K562 (cell line): ENCODE data around the gene SZT2. TPM values are rescaled to one million over a fixed set of nuclear protein-coding genes. Genes with fewer than 3 reads are reported as not detected.

ENCODE experiments used
- ARID1B ChIP-seq: fragments of 450-650 bp; IDR thresholded peaks from 2 replicates; pipeline ENCODE4 v1.6.1; 2016; ENCODE audit warnings: antibody characterized with exemption, mild to moderate bottlenecking, inconsistent platforms
- ARID2 ChIP-seq: fragments of 450-650 bp; IDR thresholded peaks from 2 replicates; pipeline ENCODE4 v1.6.1; 2017; ENCODE audit warnings: antibody characterized with exemption, mild to moderate bottlenecking
- CREB1 ChIP-seq, 2 experiments: sonication (generic) in 1 of 2; formaldehyde crosslinking in 1 of 2; IDR thresholded peaks; 2 replicates each; pipeline versions ENCODE4 v1.6.1 to v1.8.0; 2012 to 2022; ENCODE audit warnings: inconsistent platforms in 1 of 2, mild to moderate bottlenecking in 1 of 2, missing genetic modification reagents in 1 of 2, moderate library complexity in 1 of 2
- EGR1 ChIP-seq: fragments of 450-650 bp; conservative IDR thresholded peaks from 2 replicates; pipeline ENCODE4 v1.6.1; 2017; ENCODE audit warnings: mild to moderate bottlenecking
- ELK1 ChIP-seq: sonication (generic); formaldehyde crosslinking; IDR thresholded peaks from 2 replicates; pipeline ENCODE4 v1.8.1; 2022; ENCODE audit warnings: missing genetic modification reagents
- GABPB1 ChIP-seq: sonication (generic); formaldehyde crosslinking; IDR thresholded peaks from 2 replicates; pipeline ENCODE4 v1.8.0; 2022; ENCODE audit warnings: mild to moderate bottlenecking, missing genetic modification reagents
- GATA2 ChIP-seq: sonication (generic); formaldehyde crosslinking; IDR thresholded peaks from 2 replicates; pipeline ENCODE4 v1.4.0; 2020; ENCODE audit warnings: mild to moderate bottlenecking, missing genetic modification reagents
- HDAC8 ChIP-seq: fragments of 450-650 bp; IDR thresholded peaks from 2 replicates; pipeline ENCODE4 v1.6.1; 2016; ENCODE audit warnings: mild to moderate bottlenecking, missing genetic modification characterization, moderate library complexity, missing compliant biosample characterization
- MAFF ChIP-seq: IDR thresholded peaks from 2 replicates; pipeline ENCODE4 v1.6.1; 2012; ENCODE audit warnings: low read length, improper control_type of control experiment
- MBD2 ChIP-seq: sonication (generic); IDR thresholded peaks from 2 replicates; pipeline ENCODE4 v1.6.1; 2016; ENCODE audit warnings: low read depth, borderline replicate concordance
- MCM5 ChIP-seq: fragments of 450-650 bp; IDR thresholded peaks from 2 replicates; pipeline ENCODE4 v1.6.1; 2016; ENCODE audit warnings: low read depth
- NCOA6 ChIP-seq: fragments of 450-650 bp; IDR thresholded peaks from 2 replicates; pipeline ENCODE4 v1.6.1; 2017; ENCODE audit warnings: mild to moderate bottlenecking
- NFXL1 ChIP-seq: fragments of 450-650 bp; formaldehyde crosslinking; IDR thresholded peaks from 2 replicates; pipeline ENCODE4 v1.4.0; 2021; ENCODE audit warnings: mild to moderate bottlenecking
- NONO ChIP-seq, 2 experiments: fragments of 200-400 bp in 1 of 2; fragments of 450-650 bp in 1 of 2; formaldehyde crosslinking in 1 of 2; IDR thresholded peaks; 2 replicates each; pipeline ENCODE4 v1.6.1; 2017; ENCODE audit warnings: low read depth in 2 of 2, mild to moderate bottlenecking in 2 of 2, moderate library complexity in 2 of 2, low read length in 1 of 2
- NRF1 ChIP-seq, 2 experiments: fragments of 450-650 bp; IDR thresholded peaks in 1 of 2; conservative IDR thresholded peaks in 1 of 2; 2 replicates each; pipeline ENCODE4 v1.6.1; 2014; ENCODE audit warnings: mild to moderate bottlenecking in 2 of 2
- PCBP1 ChIP-seq: fragments of 200-400 bp; formaldehyde crosslinking; IDR thresholded peaks from 2 replicates; pipeline ENCODE4 v1.6.1; 2018; ENCODE audit warnings: mild to moderate bottlenecking, low read depth, low read length; ENCODE audit not compliant: poor library complexity, severe bottlenecking
- RHOXF2B ChIP-seq: fragments of 250-450 bp; sonication (Bioruptor Pico); conservative IDR thresholded peaks from 2 replicates; pipeline ENCODE4 v1.5.1; 2021
- SLC30A9 ChIP-seq: fragments of 250-450 bp; sonication (Bioruptor Pico); IDR thresholded peaks from 2 replicates; pipeline ENCODE4 v1.8.0; 2022; ENCODE audit warnings: mild to moderate bottlenecking, moderate library complexity
- STAT5A ChIP-seq: IDR thresholded peaks from 2 replicates; pipeline ENCODE4 v1.6.1; 2012; ENCODE audit warnings: low read length, inconsistent platforms, borderline replicate concordance
- TFAM ChIP-seq: fragments of 250-450 bp; sonication (Bioruptor Pico); conservative IDR thresholded peaks from 2 replicates; pipeline ENCODE4 v1.5.0; 2021; ENCODE audit warnings: mild to moderate bottlenecking, moderate library complexity
- TGIF2 ChIP-seq: sonication (generic); formaldehyde crosslinking; IDR thresholded peaks from 2 replicates; pipeline ENCODE4 v1.8.1; 2022; ENCODE audit warnings: mild to moderate bottlenecking, missing genetic modification reagents, moderate library complexity
- ZFP36 ChIP-seq: fragments of 150-350 bp; IDR thresholded peaks from 2 replicates; pipeline ENCODE4 v1.6.1; 2018; ENCODE audit warnings: low read length, low read depth; ENCODE audit not compliant: partially characterized antibody
- ZNF212 ChIP-seq: fragments of 450-650 bp; formaldehyde crosslinking; IDR thresholded peaks from 2 replicates; pipeline ENCODE4 v1.4.0; 2020; ENCODE audit warnings: mild to moderate bottlenecking
- ZNF347 ChIP-seq: fragments of 450-650 bp; formaldehyde crosslinking; IDR thresholded peaks from 2 replicates; pipeline ENCODE4 v1.4.0; 2020; ENCODE audit warnings: low read depth, mild to moderate bottlenecking, moderate library complexity
- ZNF589 ChIP-seq: fragments of 200-800 bp; sonication (Bioruptor generic); IDR thresholded peaks from 2 replicates; pipeline ENCODE4 v1.6.1; 2016; ENCODE audit warnings: low read depth, missing genetic modification characterization, missing compliant biosample characterization
- ZNF639 ChIP-seq, 2 experiments: fragments of 200-800 bp in 1 of 2; sonication (Bioruptor generic) in 1 of 2; sonication (generic) in 1 of 2; formaldehyde crosslinking in 1 of 2; IDR thresholded peaks in 1 of 2; conservative IDR thresholded peaks in 1 of 2; 2 replicates each; pipeline versions ENCODE4 v1.5.0 to v1.6.1; 2016 to 2020; ENCODE audit warnings: missing compliant biosample characterization in 1 of 2, missing genetic modification characterization in 1 of 2, missing genetic modification reagents in 1 of 2
- ZNF699 ChIP-seq: fragments of 250-450 bp; sonication (Bioruptor Pico); IDR thresholded peaks from 2 replicates; pipeline ENCODE4 v1.8.0; 2021; ENCODE audit warnings: mild to moderate bottlenecking, moderate library complexity; ENCODE audit not compliant: insufficient replicate concordance
- polyA plus RNA-seq, 8 experiments: library from polyadenylated mRNA; depleted of rRNA in 4 of 8; stranded (reverse) in 5 of 8; unstranded in 3 of 8; fragments of >200 nt; fragmentation: Nextera tagmentation in 2 of 8; fragmentation: Illumina TruSeq in 1 of 8; extraction: Ambion mirVana in 2 of 8; extraction: Trizol in 1 of 8; gene quantifications; 2 replicates each; pipeline versions ENCODE4 v1.2.1 to v1.2.3, GENCODE V29; 2011 to 2014; ENCODE audit warnings: inconsistent platforms in 1 of 8, missing spikeins in 1 of 8
- total RNA-seq, 7 experiments: library from RNA; depleted of rRNA in 6 of 7; stranded (reverse); fragments of >200 nt in 6 of 7; fragmentation: Illumina TruSeq in 2 of 7; extraction: Trizol in 2 of 7; gene quantifications; 2 replicates each; pipeline versions ENCODE4 v1.2.1 to v1.2.3, GENCODE V29; 2011 to 2021; ENCODE audit warnings: low replicate concordance in 1 of 7

Gene SZT2
- total and polyA plus RNA-seq, 9 of the 15 experiments (the other 6 are each of a cell fraction or from before 2014, with no cell fraction given): 0.88 to 31.0 (median 12.8) TPM

- TF ChIP-seq MAFF (peak; percentile 41; the same call in 1 of the 2 replicates), NONO (IDR thresholded peaks at IDR 0.05; ENCODE audit: low read depth in 2 of 2, low read length in 1 of 2) (peak; percentile 64 to 85; a peak in 2 of 4 replicates), ELK1 (CRISPR knock-in tag) (0 out of 2 replicates have a peak, but pooled peaks have one; percentile 36), NFXL1 (CRISPR knock-in tag) (no peak), GATA2 (no peak), CREB1 (IDR thresholded peaks at IDR 0.05) (peak; percentile 71), CREB1 (CRISPR knock-in tag; IDR thresholded peaks at IDR 0.05) (peak; percentile 71; the same call in 1 of the 2 replicates), ZNF347 (CRISPR knock-in tag) (no peak), ARID2 (no peak), TFAM (CRISPR knock-in tag) (no peak), ZNF639 (CRISPR knock-in tag; conservative IDR thresholded peaks at IDR 0.05 in 1 of 2, IDR thresholded peaks at IDR 0.05 in 1 of 2) (no peak; a peak in 1 of 4 replicates), RHOXF2B (CRISPR knock-in tag) (no peak), ARID1B (peak; percentile 73), NCOA6 (no peak), TGIF2 (CRISPR knock-in tag) (no peak), GABPB1 (CRISPR knock-in tag) (peak; percentile 98), ZNF212 (CRISPR knock-in tag) (no peak), ZNF589 (CRISPR knock-in tag) (no peak), ZFP36 (peak; percentile 63), ZNF699 (CRISPR knock-in tag) (no peak), EGR1 (peak; percentile 96), MCM5 (no peak), HDAC8 (tag) (no peak), MBD2 (peak; percentile 90), NRF1 (conservative IDR thresholded peaks at IDR 0.05 in 1 of 2, IDR thresholded peaks at IDR 0.05 in 1 of 2) (peak; percentile 79 to 85), PCBP1 (no peak), SLC30A9 (CRISPR knock-in tag) (no peak), STAT5A (no peak)
These were observed at the start of gene SZT2, which contains the start of gene MED8 (continued) for GRCh38 chr1:43389326-43390313.
